Heart left ventricle (tissue), 16 donors: ENCODE measurements around the gene HPN. TPM values are rescaled to one million over a fixed set of nuclear protein-coding genes. Genes with fewer than 3 reads are reported as not detected.
"Not testable (repeated sequence)": the region's sequence is repeated elsewhere in the genome, so short reads cannot be mapped to it uniquely, and the experiment has no call there.

ENCODE experiments used
- ATAC-seq, 4 donors: fragments of 200-7000 bp; cut with Tn5 transposase; one replicate each; pipeline ENCODE4 v1.9.1; 2020 to 2022; ENCODE audit warnings: moderate library complexity in 4 of 4, mild to moderate bottlenecking in 3 of 4, moderate number of reproducible peaks in 1 of 4
- DNase-seq, 5 donors: peaks; one replicate each; pipeline ENCODE4 v3.0.0-alpha.2; 2020
- H3K27ac ChIP-seq, 12 donors: fragments of 200-600 bp; sonication (generic) in 4 of 12; one replicate each; pipeline versions ENCODE4 v1.5.0 to v1.8.0; 2016 to 2022; ENCODE audit warnings: mild to moderate bottlenecking in 2 of 12
- H3K27me3 ChIP-seq, 9 donors: fragments of 200-600 bp; sonication (generic) in 2 of 9; one replicate each; pipeline versions ENCODE4 v1.5.1 to v1.8.0; 2016 to 2022; ENCODE audit warnings: mild to moderate bottlenecking in 3 of 9
- H3K36me3 ChIP-seq, 9 donors: fragments of 200-600 bp; sonication (generic) in 2 of 9; one replicate each; pipeline versions ENCODE4 v1.5.0 to v1.8.0; 2018 to 2022; ENCODE audit warnings: mild to moderate bottlenecking in 2 of 9
- H3K4me1 ChIP-seq, 12 donors: fragments of 200-600 bp; sonication (generic) in 4 of 12; one replicate each; pipeline versions ENCODE4 v1.5.0 to v1.8.0; 2016 to 2022; ENCODE audit warnings: mild to moderate bottlenecking in 3 of 12
- H3K4me3 ChIP-seq, 12 donors: fragments of 200-600 bp; sonication (generic) in 4 of 12; one replicate each; pipeline versions ENCODE4 v1.5.0 to v1.8.0; 2017 to 2022; ENCODE audit warnings: mild to moderate bottlenecking in 9 of 12, moderate library complexity in 4 of 12
- H3K9me3 ChIP-seq, 12 donors: fragments of 200-600 bp; sonication (generic) in 4 of 12; one replicate each; pipeline versions ENCODE4 v1.5.0 to v1.8.0; 2016 to 2022; ENCODE audit warnings: mild to moderate bottlenecking in 1 of 12
- POLR2A ChIP-seq, 2 donors: fragments of 450-650 bp; IDR thresholded peaks; one replicate each; pipeline ENCODE4 v1.6.1; 2017; ENCODE audit warnings: antibody characterized with exemption in 2 of 2, mild to moderate bottlenecking in 2 of 2, moderate library complexity in 2 of 2
- WGBS, 4 donors: extraction: QIAGEN DNeasy Blood & Tissue Kit in 2 of 4; methylation state at CpG; one replicate each; pipeline versions ENCODE4 v1.1.5 to v1.1.7; 2013 to 2018; 5-methylcytosine and 5-hydroxymethylcytosine counted together
- intact Hi-C, 10 donors: fragments of 100-400 bp; cut with DNase I; formaldehyde crosslinking; loops; one replicate each; pipeline versions ENCODE4 v1.11.1 to v1.14.2; 2022
- polyA plus RNA-seq, 2 donors: library from polyadenylated mRNA; stranded (reverse); fragments of 200-250 nt; gene quantifications; one replicate each; pipeline ENCODE4 v1.2.3, GENCODE V29; 2013
- total RNA-seq, 9 donors: library from RNA; depleted of rRNA in 2 of 9; stranded (reverse); fragments of >200 nt in 2 of 9; fragmentation: NEBNext Ultra II Directional in 3 of 9; extraction: Animal tissue kit (Norgen Biotek cat#: 25700) in 3 of 9; gene quantifications; one replicate each; pipeline versions ENCODE4 v1.1.0 to v1.2.4, GENCODE V29; 2016 to 2023
- TF ChIP-seq, protein P1 (sequence below), 12 donors: fragments of 200-600 bp; sonication (generic) in 4 of 12; IDR thresholded peaks; one replicate each; pipeline versions ENCODE4 v1.5.0 to v1.8.0; 2018 to 2022; ENCODE audit warnings: antibody characterized with exemption in 12 of 12, mild to moderate bottlenecking in 5 of 12
- donor health status: ischemic (EF 13 %, LVEDD 7.1; RV severe dilation, severe dysfunction).
- donor health status: healthy with polysubstance abuse.
- donor health status: DM: no; HTN: yes; CAD: no.
- donor health status: DM: no; HTN: no; CAD: no.
- donor health status: ischemic (EF 25% LVEDD 6.9; RV normal size, moderate dysfunction).
- donor health status: ischemic (EF 25% LVEDD 5.7; RV mildly dilated, moderate dysfunction).
- donor health status: healthy.
- donor health status: DM: yes; HTN: yes; CAD: no.
- donor health status: ischemic (EF 35%, LVEDD 5.7; RV mildly dilated, moderate dysfunction).
- donor health status: nonischemic (EF 11% LVEDD 7.7; RV severe dilation, severe dysfunction).
- donor health status: DM: yes; HTN: yes; CAD: no.
- donor health status: PGD.
- donor health status: ischemic (EF 29% LVEDD 5.4; RV normal size, mild dysfunction).
- donor health status: nonischemic (EF 23%, LVEDD 6.1; RV moderate dilation, normal function).

The HPN gene
- total and polyA plus RNA-seq, 11 donors: 0.80 to 13.4 (median 3.2) TPM

- no peak overlapping the region for H3K4me3 ChIP-seq
- 69 to 78% (median 71%) methylated on average over 16 of the region's 16 CpGs for WGBS, 4 donors
- no peaks in the 10 kb centered on the region for H3K36me3 ChIP-seq
- no peaks in the 10 kb centered on the region for H3K27me3 ChIP-seq
- ATAC-seq (no peak), DNase-seq (peak in 1 of 5 donors; percentile 16)
- H3K9me3 ChIP-seq: no peaks in the 10 kb centered on the region
- H3K4me1 ChIP-seq: peaks cover 0 to 5% (median 0%) of the 10 kb centered on the region in 12 donors
- no peak overlapping the region for H3K27ac ChIP-seq
- TF ChIP-seq, protein P1, sequence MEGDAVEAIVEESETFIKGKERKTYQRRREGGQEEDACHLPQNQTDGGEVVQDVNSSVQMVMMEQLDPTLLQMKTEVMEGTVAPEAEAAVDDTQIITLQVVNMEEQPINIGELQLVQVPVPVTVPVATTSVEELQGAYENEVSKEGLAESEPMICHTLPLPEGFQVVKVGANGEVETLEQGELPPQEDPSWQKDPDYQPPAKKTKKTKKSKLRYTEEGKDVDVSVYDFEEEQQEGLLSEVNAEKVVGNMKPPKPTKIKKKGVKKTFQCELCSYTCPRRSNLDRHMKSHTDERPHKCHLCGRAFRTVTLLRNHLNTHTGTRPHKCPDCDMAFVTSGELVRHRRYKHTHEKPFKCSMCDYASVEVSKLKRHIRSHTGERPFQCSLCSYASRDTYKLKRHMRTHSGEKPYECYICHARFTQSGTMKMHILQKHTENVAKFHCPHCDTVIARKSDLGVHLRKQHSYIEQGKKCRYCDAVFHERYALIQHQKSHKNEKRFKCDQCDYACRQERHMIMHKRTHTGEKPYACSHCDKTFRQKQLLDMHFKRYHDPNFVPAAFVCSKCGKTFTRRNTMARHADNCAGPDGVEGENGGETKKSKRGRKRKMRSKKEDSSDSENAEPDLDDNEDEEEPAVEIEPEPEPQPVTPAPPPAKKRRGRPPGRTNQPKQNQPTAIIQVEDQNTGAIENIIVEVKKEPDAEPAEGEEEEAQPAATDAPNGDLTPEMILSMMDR (IDR thresholded peaks at IDR 0.05): no peak
- TF ChIP-seq POLR2A (IDR thresholded peaks at IDR 0.05): no peak
- intact Hi-C loops: no loop called here
These were observed 59.3 kb downstream of the HPN start for GRCh38 chr19:35100588-35101533.

DNA sequence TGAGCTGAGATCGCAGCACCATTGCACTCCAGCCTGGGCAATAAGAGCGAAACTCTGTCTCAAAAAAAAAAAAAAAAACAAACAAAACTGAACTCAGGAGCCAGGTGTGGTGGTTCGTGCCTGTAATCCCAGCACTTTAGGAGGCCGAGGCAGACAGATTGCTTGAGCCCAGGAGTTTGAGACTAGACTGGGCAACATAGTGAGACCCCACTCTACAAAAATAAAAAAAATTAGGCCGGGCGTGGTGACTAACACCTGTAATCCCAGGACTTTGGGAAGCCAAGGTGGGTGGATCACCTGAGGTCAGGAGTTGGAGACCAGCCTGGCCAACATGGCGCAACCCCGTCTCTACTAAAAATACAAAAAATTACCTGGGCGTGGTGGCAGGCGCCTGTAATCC, 60.4 kb downstream of the HPN start:
- 88 to 95% (median 93%) methylated on average over 10 of the region's 10 CpGs for WGBS, 4 donors
- H3K9me3 ChIP-seq, H3K4me3 ChIP-seq, ATAC-seq, intact Hi-C loops, H3K4me1 ChIP-seq, H3K27ac ChIP-seq, H3K36me3 ChIP-seq, H3K27me3 ChIP-seq: not testable (repeated sequence)
- DNase-seq: peak in 1 of 5 donors; percentile 33

GRCh38 chr19:35103614-35104013, 62.1 kb downstream of the HPN start:
- peak in 1 of 5 donors; percentile 28 for DNase-seq
- H3K9me3 ChIP-seq, H3K36me3 ChIP-seq, H3K27me3 ChIP-seq, H3K4me1 ChIP-seq, H3K4me3 ChIP-seq, ATAC-seq, intact Hi-C loops, H3K27ac ChIP-seq: not testable (repeated sequence)
- WGBS, 4 donors: 75 to 81% (median 79%) methylated on average over 10 of the region's 10 CpGs

DNA sequence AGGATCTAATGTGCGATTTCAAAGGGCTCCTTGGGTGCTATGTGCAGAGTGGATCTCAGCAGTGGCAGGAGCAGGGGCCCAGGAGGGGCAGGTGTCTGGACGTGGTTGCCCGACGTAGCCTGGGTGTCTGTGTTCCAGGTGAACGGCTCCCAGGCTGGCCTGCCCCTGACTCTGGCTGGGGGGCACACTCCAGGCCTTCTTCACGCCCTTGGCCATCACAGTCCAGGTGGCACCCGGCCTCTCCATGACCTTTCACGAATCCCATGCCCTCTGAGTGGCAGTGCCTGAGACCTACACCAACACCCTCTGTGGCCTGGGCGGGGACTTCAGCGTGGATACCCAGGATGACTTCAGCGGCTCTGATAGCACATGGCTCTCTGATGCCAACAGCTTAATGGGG, 62.8 kb downstream of the HPN start:
- intact Hi-C loops: no loop called here
- Histone ChIP-seq H3K9me3 (peaks cover 0 to 3% (median 0%) of the 10 kb centered on the region in 12 donors), H3K4me1 (no peaks in the 10 kb centered on the region), H3K27ac (no peak overlapping the region), H3K36me3 (no peaks in the 10 kb centered on the region), H3K4me3 (no peak overlapping the region), H3K27me3 (no peaks in the 10 kb centered on the region)
- ATAC-seq (no peak), DNase-seq (peak in 1 of 5 donors; percentile 49)
- WGBS, 4 donors: 88 to 93% (median 91%) methylated on average over 8 to 11 of the region's 11 CpGs
- no peak for TF ChIP-seq POLR2A (IDR thresholded peaks at IDR 0.05)
- TF ChIP-seq, protein P1 (IDR thresholded peaks at IDR 0.05): no peak

GRCh38 chr19:35105047-35105410, 63.5 kb downstream of the HPN start:
- no peak for DNase-seq
- no peak for ATAC-seq
- TF ChIP-seq POLR2A (IDR thresholded peaks at IDR 0.05): no peak
- TF ChIP-seq, protein P1 (IDR thresholded peaks at IDR 0.05): no peak
- H3K4me1 ChIP-seq: no peaks in the 10 kb centered on the region
- intact Hi-C loops: no loop called here
- peaks cover 0 to 2% (median 0%) of the 10 kb centered on the region in 9 donors for H3K27me3 ChIP-seq
- H3K27ac ChIP-seq: no peak overlapping the region
- 95 to 97% (median 97%) methylated on average over 6 of the region's 6 CpGs for WGBS, 4 donors
- H3K9me3 ChIP-seq: peaks cover 0 to 3% (median 0%) of the 10 kb centered on the region in 12 donors
- no peak overlapping the region for H3K4me3 ChIP-seq
- H3K36me3 ChIP-seq: no peaks in the 10 kb centered on the region
